Stimulated activated CD8-positive, alpha-beta memory T cell treated with anti-CD3 and anti-CD28 coated beads, Interleukin-12 subunit alpha, Interleukin-12 subunit beta, amount 100 ng/mL, for 4 hours (primary cell): ENCODE measurements around the gene STRADA.

Source experiments
- DNase-seq: peaks from one replicate; pipeline ENCODE4 v3.0.0-alpha.2; 2020; ENCODE audit warnings: low read depth

Gene STRADA, protein sequence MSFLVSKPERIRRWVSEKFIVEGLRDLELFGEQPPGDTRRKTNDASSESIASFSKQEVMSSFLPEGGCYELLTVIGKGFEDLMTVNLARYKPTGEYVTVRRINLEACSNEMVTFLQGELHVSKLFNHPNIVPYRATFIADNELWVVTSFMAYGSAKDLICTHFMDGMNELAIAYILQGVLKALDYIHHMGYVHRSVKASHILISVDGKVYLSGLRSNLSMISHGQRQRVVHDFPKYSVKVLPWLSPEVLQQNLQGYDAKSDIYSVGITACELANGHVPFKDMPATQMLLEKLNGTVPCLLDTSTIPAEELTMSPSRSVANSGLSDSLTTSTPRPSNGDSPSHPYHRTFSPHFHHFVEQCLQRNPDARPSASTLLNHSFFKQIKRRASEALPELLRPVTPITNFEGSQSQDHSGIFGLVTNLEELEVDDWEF

DNA sequence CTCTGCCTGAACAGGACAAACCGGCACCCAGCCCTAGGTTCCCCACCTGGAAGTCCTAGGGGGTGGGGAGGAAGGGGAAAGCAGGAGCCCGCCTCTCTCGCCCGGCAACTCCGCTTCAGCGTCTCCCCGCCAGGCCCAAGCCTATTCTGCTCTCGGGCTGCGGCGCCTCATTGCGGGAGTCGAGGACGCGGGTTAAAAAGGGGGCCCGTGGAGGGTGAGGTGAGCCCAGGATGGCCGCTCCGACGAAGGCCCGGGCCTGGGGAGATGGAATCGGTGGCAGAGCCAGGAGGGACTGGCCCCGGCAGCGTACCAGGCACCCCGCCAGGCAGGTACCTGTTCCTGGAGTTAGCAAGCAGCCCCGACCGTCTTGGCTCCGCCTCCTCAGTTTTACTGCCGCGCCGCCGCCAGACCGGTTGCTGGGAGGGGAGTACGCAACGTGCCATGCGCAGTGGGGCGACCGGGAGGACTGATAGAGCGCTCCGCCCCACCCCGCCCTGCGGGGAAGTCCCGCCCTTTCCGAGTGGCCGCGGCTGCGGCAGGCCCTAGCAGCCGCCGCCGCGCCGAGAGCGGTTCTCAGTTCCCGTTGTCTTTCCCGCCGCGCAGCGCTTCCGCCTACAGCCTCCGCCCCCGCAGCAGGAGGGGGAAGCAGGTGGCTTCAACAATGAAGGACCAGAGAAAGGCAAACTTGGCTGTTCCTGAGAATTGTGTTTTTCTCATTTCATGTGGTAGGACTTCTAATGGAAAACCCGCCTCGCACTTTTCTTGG lies at the start of gene STRADA:
TSS of gene STRADA (minus strand) at position 392 of the 766 bp plus-strand sequence. CDS start 13,430 bp downstream, outside the sequence.
- DNase-seq, result peak; percentile 98

DNA sequence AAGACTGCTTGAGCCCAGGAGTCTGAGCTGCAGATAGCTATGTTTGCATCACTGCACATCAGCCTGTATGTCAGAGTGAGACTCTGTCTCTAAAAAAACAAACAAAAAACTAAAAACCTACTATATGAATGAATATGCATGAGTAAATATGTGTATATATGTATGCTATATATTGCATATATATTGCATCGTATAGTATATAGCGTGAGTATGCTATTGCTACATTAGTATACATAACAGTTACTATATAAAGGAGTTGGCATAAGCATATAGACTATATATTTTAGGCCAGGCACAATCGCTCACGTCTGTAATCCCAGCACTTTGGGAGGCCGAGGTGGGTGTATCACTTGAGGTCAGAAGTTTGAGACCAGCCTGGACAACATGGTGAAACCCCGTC lies 48.5 kb upstream of the STRADA start:
- DNase-seq, result no peak

DNA sequence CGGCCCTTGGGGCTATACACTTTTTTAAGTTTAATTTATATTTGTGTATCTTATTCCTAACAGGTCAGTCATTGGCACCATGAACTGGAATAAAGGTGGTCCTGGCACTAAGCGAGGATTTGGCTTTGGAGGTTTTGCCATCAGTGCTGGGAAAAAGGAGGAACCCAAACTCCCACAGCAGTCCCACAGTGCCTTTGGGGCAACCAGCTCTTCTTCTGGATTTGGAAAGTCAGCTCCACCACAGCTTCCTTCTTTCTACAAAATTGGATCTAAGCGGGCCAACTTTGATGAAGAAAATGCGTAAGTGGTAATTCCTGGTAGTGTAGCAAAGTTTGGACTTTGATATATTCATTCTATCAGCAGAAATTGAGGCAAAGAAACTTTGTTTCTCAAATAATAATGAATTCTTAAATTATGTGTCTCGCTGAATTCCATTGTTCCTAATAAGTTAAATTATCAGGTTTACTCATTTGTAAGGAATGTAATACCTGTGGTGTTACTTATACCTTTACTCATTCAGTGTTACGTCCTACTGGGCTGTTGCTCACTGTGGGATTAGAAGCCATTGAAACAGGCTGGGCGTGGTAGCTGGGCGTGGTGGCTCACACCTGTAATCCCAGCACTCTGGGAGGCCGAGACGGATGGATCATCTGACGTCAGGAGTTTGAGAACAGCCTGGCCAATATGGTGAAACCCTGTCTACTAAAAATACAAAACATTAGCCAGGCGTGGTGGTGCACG lies 45.5 kb upstream of the STRADA start:
- no peak for DNase-seq

DNA sequence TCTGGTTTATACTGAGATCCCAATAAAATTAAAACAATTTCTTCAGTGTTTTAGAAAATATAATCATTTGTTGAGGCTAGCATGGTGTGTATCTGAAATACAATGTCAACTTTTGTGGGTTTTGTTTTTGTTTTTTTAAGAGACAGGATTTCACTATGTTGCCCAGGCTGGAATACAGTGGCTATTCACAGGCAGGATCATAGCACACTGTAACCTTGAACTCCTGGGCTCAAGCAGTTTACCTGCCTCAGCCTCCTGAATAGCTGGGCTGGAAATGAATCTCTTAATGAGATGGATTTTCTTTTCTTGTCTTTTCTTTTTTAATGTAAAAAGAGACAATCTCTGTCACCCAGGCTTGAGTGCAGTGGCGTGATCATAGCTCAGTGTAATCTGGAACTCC lies 44.5 kb upstream of the STRADA start:
- no peak for DNase-seq

DNA sequence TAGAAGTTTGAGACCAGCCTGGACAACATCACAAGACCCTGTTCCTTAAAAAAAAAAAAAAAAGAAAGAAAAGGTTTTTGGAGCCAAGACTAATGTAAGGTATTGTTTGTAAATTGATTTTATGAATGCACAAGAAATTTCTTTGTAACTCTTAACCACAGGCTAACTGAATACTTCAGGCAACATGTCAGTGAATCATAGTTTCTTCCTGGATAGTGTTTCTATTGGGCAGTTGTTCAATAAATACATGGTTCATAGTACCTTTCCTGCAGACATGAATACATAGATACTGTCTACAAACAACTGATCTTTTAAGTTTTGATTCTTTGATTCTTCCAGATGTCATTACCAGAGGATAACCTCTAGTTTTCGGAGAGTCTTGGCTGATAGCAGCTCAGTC lies 44.0 kb upstream of the STRADA start:
- DNase-seq, result no peak

DNA sequence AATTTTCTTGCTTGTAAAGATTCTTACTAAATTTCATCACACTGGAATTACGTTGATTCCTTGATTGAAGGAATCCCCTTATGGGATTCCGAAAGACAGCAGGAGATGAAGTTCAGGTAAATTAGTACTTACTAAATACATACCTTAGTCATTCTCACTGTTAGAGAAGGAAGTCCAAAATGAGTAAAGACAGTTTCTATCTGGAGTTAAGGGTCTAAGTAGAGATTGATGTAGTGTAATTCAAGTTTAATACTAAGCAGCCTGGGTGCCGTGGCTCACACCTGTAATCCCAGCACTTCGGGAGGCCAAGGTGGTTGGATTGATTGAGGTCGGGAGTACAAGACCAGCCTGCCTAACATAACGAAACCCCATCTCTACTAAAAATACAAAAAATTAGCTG lies 41.9 kb upstream of the STRADA start:
- no peak for DNase-seq

DNA sequence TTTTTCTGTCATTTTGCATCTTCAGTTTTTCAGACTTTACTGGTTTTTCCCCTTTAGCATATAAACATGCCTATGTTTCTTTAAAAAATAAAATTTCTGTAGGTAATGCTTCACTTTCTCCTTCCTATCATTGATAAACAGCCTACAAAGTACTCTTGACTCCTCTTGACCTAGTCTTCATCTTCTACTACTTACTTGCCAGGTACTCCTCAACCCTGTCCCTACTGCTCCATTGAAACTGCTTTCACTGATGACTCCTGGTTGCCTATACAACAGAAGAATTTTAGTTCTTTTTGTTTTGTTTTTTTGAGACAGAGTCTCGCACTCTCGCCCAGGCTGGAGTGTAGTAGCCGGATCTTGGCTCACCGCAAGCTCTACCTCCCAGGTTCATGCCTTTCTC lies 39.3 kb upstream of the STRADA start:
- DNase-seq, result no peak

DNA sequence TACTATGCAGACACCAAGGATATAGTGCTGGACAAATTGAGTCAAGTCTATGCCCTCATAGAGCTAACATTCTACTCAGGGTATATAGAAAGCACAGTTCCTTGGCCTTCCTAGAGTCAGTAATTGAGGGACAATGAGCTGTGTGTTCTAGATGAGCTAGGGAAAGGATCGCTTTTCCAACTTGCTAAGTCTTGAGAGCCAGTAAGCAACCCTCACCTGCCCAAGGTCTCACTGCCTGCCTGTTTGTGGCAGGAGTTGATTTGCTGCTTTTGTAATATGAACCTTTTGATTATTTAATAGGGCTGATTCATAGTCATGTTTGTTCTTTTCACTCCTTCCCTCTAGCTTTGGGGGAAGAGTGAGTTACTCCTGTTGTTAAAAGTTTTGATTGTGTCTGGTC lies 38.9 kb upstream of the STRADA start:
- no peak for DNase-seq

DNA sequence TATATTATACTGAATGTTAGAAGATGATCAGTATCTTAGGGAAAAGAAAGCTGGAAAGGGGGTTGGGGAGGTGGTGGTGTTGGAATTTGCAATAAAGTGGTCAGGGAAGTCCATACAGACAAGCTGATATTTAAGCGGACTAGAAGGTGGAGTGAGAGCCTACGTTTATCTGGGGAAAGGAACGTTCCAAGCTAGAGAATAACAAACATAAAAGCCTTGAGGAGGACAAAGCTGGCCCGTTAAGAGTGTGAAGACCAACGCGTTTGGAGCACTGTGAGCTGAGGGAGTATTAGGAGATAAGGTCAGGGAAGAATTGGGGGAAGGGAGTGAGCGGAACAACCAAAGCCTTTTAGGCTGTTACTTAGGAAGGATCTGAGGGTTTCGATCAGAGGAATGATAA lies 33.8 kb upstream of the STRADA start:
- no peak for DNase-seq

DNA sequence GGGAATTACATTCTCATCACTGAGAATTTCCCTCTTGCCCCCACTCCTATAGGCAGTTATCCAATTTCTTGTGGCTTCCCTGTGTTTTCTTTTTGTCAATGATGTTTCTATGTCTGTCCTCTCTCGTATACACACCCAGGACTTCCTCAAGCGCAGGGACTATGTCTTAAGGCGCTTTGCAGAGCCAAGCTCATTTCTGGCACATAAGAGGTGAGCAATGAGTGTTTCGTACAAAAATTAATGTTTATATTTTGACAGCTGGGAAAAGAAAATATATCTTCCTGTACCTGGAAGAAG lies 33.3 kb upstream of the STRADA start:
- DNase-seq, result no peak

DNA sequence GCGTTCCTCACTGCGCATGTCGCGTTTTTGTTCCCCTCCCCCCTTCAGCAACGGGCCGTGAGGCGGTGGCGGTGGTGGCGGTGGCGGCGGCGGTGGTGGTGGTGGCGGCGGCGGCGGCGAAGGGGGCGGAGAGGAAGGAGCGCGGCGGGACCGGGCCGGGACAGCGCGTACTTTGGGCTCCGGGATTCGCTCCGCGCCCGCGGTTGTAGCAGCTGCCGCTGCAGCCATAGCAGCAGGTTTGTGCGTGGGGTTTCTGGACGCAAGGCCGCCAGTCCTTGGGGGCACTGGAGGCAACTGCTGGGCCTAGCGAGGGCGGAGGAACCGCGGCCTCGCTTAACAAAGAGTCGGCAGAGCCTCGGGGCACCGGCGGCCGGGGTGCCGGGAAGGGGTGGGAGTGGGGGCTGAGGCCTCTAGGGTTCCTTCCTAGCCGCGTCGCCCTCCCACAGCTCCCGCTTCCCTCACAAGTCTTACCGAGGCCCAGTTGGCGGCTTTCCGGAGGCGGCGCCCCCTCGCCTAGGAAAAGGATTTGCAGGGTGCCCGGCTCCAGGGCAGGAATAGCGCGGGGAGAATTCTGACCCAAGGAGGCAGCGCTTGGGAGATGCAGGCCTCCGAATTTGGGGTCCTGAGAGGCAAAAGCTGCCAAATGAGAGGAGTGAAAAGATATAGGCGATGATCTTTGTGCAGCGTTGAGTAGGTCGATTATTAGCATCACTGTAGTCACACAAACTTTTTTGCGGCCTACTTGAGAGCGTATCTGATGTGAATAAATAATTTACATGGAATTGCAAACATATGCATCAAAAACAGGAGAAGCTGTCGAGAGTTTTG lies 32.8 kb upstream of the STRADA start, which contains the start of gene DDX42:
TSS of gene DDX42 (plus strand) at position 30 of the 828 bp plus-strand sequence. CDS start 12,880 bp downstream, outside the sequence.
- DNase-seq, result peak; percentile 85

DNA sequence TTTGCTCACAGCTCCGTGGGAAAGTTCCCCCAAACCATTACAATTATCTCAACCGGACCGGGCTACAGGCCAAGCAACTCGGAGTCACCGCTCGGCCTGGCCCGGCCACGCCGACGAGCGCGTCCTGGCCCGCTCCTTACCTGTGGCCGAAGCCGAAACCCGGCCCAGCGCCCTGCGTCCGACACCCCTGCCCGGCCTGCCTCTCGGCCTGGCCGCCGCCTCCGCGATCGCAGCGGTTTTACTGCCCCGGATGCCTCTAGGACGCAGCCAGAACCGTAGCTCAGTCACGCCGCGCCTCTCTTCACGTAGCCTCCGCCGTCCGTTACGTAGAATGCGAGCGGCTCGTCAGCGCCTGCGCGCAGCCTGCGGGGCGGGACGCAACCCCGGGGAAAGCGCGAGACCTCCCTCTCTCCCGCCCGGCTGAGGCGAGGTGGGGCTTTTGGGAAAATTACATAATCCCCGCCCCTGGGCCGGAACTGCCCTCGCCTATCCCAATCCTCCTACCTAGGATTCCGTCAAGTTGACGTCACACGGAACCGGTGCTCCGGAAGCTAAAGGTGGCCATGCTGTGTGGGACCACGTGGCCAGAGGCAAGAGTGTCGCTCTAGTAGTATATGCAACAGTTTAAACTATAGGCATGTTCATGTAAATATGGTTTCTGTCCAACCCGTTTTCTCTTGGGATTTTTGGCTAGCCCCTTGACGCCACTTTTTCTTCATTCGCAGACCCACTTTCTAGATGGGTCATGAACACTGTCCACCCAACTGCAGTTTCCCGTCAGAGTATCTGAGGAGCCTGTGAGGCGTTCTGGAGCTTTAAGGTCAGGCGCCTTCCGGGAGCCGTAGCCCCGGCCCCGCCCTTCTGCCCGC lies 31.9 kb upstream of the STRADA start, which contains the start of gene CCDC47:
TSS of gene CCDC47 (minus strand) at position 326 of the 869 bp plus-strand sequence. CDS start 7,422 bp downstream, outside the sequence.
- DNase-seq, result peak; percentile 96

DNA sequence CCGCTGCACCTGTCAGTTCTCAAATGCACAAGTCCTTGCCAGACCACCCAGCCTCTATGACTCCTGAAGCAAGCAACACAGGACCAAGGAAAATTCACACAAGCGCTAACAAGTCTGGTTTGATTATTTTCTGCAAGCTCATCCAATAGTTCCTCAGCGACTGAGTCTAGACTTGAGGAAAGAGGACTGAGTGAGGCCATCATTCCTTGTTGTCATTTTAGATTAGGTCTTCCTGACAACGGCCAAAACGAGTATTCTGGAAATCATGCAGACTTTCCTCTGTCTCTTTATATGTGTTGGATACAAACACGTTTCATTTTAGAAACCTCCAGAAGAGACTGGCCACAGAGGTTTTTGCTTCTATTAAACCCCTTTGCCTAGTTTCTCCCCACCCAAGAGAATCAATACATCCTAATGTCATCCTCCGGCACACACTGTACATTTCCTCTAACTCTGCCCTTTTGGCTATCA lies 31.2 kb upstream of the STRADA start:
- DNase-seq, result no peak

DNA sequence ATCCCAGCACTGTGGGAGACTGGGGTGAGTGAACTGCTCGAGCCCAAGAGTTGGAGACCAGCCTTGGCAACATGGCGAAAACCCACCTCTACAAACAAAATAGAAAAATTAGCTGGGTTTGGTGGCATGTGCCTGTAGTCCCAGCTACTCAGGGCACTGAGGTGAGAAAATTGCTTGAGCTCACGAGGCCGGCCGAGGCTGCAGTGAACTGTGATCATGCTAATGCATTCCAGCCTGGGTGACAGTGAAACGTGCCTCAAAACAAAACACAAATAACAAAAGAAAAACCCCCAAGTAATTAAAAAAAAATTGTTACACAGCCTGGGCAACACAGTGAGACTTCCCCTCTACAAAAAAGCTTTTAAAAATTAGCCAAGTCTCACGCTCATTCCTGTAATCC lies 26.8 kb upstream of the STRADA start:
- DNase-seq, result no peak

DNA sequence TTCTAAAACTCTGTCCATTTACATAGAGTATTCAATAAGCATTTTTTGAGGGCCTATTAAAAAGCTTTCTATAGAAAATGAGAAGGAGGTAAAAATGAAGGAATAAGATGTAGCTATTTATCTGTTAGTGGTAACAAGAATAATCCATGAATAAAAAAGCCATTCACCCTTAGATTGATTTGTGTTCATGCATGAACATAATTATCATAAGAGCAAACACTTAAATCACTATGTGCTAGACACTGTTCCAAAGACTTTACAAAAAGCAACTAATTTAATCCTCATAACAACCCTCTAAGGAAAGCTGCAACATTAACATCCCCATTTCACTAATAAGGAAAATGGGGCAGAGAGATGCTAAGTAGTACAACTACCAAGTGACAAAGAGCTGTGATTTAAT lies 25.2 kb upstream of the STRADA start:
- no peak for DNase-seq

DNA sequence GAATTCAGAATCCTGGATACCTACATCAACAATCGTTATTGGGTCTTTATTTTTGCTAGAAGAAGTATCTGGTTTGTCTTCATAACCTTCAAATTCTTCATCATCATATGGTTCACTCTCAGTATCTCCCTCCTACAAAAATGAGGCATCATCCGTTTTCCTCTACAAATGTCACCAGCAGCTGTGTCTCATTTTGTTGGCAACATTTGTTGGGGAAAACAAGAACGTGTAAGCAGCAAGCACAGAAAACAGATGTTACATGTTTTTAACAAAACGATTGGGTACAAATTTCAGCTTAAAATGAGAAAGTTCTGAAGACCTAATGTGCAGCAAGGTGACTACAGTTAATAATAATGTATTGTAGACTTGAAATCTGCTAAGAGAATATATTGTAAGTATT lies 23.1 kb upstream of the STRADA start:
- DNase-seq, result no peak

DNA sequence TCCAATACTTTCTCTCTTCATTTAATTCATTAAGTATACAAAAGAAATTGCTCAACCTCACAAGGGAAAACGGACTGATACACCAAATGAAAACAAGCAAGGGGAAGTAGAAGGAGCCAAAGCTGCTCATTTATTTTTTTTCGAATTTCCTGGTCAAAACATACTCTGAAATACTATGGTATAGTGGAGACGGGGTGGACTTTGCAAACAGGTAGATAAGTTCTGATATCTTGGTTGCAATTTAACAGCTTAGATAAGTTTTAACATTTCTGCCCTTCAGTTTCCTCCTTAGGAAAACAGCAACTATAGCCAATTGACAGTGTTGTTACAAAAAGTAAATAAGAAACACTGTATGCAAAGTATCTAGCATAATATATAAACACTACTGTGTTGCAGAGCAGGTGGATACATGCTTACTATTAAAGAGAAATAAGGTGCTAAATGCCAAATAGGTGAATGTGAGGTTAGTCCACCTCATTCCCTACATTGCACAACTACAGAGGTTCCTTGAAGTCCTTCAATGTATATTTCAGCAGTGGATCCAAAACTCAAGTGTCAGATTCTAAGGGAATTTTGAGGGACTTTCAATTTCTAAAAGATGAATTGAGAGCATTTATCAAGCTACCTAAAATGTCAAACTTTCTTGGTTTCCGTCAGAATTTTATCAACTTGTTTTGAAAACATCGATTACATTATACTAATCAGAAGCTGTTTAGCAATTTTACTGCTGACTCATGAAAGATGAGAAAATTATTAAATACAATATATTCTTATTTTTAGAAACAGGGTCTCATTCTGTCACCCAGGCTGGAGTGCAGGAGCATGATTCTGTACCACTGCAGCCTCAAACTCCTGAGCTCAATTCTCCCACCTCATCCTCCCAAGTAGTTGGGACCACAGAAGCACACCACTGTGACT lies 20.8 kb upstream of the STRADA start:
- DNase-seq, result no peak

DNA sequence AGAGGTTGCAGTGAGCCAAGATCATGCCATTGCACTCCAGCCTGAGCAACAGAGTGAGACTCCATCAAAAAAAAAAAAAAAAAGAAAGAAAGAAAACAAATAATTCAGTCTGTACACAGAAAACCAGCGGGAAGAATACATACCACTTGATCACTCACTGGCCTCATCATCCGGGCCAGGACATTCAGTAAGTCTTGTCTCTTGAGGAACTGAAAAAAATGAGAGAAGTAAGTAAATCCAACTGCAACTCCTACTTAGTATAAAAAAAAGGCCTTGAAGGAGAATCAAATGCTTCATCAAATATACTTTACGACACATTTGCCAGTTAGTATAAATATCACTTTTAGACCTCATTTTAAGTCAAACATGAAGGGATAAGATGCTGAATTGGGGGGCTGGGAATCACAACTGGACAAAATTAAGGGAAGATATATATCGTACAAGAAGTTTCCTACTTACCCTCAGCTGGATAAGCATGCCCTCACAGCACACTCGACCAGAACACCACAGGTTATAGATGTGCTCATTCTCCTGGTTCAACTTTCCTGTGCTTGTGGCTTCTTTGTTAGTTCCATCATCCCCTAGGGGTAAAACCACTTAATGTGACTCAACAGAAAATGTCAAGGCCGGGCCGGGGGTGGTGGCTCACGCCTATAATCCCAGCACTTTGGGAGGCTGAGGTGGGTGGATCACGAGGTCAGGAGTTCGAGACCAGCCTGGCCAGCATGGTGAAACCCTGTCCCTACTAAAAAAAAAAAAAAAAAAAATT lies 19.4 kb upstream of the STRADA start:
- DNase-seq, result no peak

DNA sequence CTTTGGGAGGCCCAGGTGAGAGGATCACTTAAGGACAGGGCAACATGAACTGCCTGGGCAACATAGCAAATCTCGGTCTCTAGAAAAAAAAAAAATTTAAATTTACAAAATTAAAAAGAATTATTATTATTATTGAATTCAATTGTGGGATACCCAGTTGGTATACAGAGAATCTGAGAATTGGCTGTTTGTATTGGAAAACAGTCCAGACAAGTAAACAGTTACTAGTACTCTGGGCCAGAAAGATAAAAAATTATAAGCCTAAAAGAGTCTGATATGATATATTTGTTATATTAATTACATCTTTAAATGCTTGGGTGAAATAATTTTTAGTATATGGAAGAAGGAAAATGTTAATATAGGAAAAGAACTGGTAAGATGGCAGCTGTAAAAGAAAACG lies 16.8 kb upstream of the STRADA start:
- DNase-seq, result no peak
